Tibial nerve (tissue), 4 donors: ENCODE results near the gene TMEM138. TPM values are rescaled to one million over a fixed set of nuclear protein-coding genes. Genes with fewer than 3 reads are reported as not detected.

Experiments
- DNase-seq, 2 donors: peaks; one replicate each; pipeline ENCODE4 v3.0.0-alpha.2; 2019; ENCODE audit warnings: low spot score in 2 of 2
- H3K27ac ChIP-seq, 4 donors: fragments of 200-600 bp; sonication (generic) in 3 of 4; one replicate each; pipeline ENCODE4 v1.5.1; 2017 to 2019; ENCODE audit warnings: mild to moderate bottlenecking in 1 of 4
- H3K27me3 ChIP-seq, 2 donors: fragments of 200-600 bp; sonication (generic) in 1 of 2; one replicate each; pipeline versions ENCODE4 v1.5.1 to v1.6.0; 2017 to 2019
- H3K36me3 ChIP-seq, 3 donors: fragments of 200-600 bp; sonication (generic); one replicate each; pipeline ENCODE4 v1.5.1; 2018 to 2019
- H3K4me1 ChIP-seq, 4 donors: fragments of 200-600 bp; sonication (generic) in 3 of 4; one replicate each; pipeline ENCODE4 v1.5.1; 2017 to 2019
- H3K4me3 ChIP-seq, 4 donors: fragments of 200-600 bp; sonication (generic) in 3 of 4; one replicate each; pipeline ENCODE4 v1.5.1; 2017 to 2019; ENCODE audit warnings: mild to moderate bottlenecking in 1 of 4, moderate library complexity in 1 of 4
- H3K9me3 ChIP-seq, 4 donors: fragments of 200-600 bp; sonication (generic) in 3 of 4; one replicate each; pipeline ENCODE4 v1.5.1; 2017 to 2019
- EP300 ChIP-seq, 2 donors: sonication (generic); formaldehyde crosslinking; IDR thresholded peaks; one replicate each; pipeline ENCODE4 v1.6.1; 2017; ENCODE audit warnings: antibody characterized with exemption in 2 of 2, mild to moderate bottlenecking in 1 of 2
- POLR2A ChIP-seq, 2 donors: fragments of 450-650 bp; IDR thresholded peaks; one replicate each; pipeline ENCODE4 v1.6.1; 2017; ENCODE audit warnings: antibody characterized with exemption in 2 of 2, mild to moderate bottlenecking in 2 of 2, moderate library complexity in 2 of 2
- WGBS, 2 donors: methylation state at CpG; one replicate each; pipeline ENCODE4 v1.1.5; 2018; 5-methylcytosine and 5-hydroxymethylcytosine counted together
- total RNA-seq, 4 donors: library from RNA; depleted of rRNA; stranded (reverse); fragments of >200 nt; gene quantifications; one replicate each; pipeline ENCODE4 v1.1.0, GENCODE V29; 2016
- TF ChIP-seq, protein P1 (sequence below), 5 experiments: fragments of 200-600 bp in 3 of 5; fragments of 450-650 bp in 2 of 5; sonication (generic) in 3 of 5; IDR thresholded peaks; one replicate each; pipeline ENCODE4 v1.5.1; 2016 to 2019; ENCODE audit warnings: antibody characterized with exemption in 5 of 5, mild to moderate bottlenecking in 3 of 5, moderate library complexity in 2 of 5

The TMEM138 gene
- total RNA-seq, 4 donors from 2014 or later: 20.5 to 31.4 (median 26.9) TPM

DNA sequence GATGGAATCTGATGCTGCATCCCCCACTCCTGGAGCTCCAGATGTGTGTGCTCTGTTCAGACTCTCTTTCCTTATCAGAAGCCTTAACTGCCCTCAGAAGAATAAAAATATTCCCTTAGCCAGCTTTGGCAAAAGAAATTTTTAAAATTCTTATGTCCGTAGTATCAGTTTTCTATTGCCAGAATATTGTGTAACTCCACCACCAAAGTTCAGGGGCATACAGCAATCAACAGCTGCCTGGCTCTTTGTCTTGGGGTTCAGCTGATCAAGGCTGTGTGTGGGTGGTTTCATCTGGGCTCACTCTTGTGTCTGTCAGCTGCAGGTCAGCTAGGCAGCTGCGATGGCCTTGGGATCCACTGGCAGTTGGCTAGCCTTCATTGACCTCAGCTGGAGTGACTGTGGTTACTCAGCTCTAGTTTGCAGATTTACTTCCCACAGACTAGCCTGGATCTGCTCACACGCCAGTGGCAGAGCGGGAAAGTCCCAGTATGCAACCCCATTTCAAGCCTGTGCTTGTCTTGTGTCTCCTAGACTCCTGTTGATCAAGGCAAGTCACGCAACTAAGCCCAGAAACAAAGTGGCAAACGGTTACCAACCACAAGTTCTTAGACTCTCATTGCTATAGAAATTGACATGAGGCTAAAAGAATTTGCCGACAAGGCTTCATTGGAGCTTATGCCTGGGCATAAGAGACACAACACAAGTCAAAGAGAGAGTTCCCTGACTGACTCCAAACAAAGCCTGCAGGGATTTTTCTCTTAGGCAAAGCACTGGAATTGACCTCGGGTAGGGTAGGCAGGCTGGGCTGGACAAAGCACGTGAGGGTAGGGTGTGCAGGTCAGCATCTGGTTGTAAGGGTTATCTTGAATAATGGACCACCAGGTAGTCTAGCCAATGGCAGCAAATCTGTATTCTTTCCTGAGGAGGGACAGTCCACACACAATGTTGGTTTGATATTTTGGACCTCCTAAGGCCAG lies 7.5 kb downstream of the TMEM138 start:
- WGBS, 2 donors: 69 to 71% methylated on average over 9 of the region's 9 CpGs
- H3K4me1 ChIP-seq: peaks cover 0 to 27% (median 2%) of the 10 kb centered on the region in 4 donors
- peak; percentile 42 to 57 for DNase-seq
- no peaks in the 10 kb centered on the region for H3K9me3 ChIP-seq
- H3K4me3 ChIP-seq: no peak overlapping the region
- H3K36me3 ChIP-seq: peaks cover 3 to 77% (median 37%) of the 10 kb centered on the region in 3 donors
- peak overlapping the region in 2 of 4 donors; percentile 31 to 49 for H3K27ac ChIP-seq
- H3K27me3 ChIP-seq: no peaks in the 10 kb centered on the region
- TF ChIP-seq EP300 (IDR thresholded peaks at IDR 0.05) (peak in 1 of 2 donors; percentile 75), POLR2A (IDR thresholded peaks at IDR 0.05) (no peak)

DNA sequence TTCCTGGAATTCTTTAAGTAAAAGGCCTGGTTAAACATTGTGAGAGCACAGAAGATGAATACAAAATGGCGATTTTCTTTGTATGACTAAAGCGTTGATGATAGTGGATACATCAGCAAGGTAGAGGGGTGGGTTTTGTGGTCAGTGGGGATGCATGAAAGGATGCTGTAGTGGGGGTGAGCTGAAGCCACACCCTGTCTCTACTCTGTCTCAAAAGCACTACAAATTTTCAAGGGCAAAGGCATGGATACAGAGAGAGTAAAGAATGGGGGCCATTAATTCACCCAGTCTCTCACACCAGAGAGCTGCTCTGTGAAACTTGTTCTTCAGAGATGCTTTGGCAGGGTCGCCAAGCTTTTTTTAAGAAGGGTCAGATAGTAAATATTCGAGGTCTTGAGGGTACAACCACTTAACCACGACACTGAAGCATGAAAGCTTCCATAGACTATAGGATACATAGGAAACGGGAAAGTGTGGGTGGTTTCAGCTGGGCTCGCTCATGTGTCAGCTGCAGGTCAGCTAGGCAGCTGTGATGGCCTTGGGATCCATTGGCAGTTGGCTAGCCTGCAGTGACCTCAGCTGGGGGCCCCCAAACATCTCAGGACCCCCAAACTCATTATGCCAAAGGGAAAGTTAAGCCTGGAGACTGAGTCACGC lies 8.3 kb downstream of the TMEM138 start:
- H3K4me3 ChIP-seq: no peak overlapping the region
- H3K36me3 ChIP-seq: peaks cover 3 to 77% (median 30%) of the 10 kb centered on the region in 3 donors
- 76 to 79% methylated on average over 8 of the region's 8 CpGs for WGBS, 2 donors
- TF ChIP-seq, protein P1, sequence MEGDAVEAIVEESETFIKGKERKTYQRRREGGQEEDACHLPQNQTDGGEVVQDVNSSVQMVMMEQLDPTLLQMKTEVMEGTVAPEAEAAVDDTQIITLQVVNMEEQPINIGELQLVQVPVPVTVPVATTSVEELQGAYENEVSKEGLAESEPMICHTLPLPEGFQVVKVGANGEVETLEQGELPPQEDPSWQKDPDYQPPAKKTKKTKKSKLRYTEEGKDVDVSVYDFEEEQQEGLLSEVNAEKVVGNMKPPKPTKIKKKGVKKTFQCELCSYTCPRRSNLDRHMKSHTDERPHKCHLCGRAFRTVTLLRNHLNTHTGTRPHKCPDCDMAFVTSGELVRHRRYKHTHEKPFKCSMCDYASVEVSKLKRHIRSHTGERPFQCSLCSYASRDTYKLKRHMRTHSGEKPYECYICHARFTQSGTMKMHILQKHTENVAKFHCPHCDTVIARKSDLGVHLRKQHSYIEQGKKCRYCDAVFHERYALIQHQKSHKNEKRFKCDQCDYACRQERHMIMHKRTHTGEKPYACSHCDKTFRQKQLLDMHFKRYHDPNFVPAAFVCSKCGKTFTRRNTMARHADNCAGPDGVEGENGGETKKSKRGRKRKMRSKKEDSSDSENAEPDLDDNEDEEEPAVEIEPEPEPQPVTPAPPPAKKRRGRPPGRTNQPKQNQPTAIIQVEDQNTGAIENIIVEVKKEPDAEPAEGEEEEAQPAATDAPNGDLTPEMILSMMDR (IDR thresholded peaks at IDR 0.05): no peak
- TF ChIP-seq EP300 (IDR thresholded peaks at IDR 0.05) (no peak), POLR2A (IDR thresholded peaks at IDR 0.05) (no peak)
- H3K27ac ChIP-seq: peak overlapping the region in 1 of 4 donors; percentile 31
- H3K9me3 ChIP-seq: no peaks in the 10 kb centered on the region
- no peak for DNase-seq
- no peaks in the 10 kb centered on the region for H3K27me3 ChIP-seq
- H3K4me1 ChIP-seq: peaks cover 0 to 27% (median 2%) of the 10 kb centered on the region in 4 donors

DNA sequence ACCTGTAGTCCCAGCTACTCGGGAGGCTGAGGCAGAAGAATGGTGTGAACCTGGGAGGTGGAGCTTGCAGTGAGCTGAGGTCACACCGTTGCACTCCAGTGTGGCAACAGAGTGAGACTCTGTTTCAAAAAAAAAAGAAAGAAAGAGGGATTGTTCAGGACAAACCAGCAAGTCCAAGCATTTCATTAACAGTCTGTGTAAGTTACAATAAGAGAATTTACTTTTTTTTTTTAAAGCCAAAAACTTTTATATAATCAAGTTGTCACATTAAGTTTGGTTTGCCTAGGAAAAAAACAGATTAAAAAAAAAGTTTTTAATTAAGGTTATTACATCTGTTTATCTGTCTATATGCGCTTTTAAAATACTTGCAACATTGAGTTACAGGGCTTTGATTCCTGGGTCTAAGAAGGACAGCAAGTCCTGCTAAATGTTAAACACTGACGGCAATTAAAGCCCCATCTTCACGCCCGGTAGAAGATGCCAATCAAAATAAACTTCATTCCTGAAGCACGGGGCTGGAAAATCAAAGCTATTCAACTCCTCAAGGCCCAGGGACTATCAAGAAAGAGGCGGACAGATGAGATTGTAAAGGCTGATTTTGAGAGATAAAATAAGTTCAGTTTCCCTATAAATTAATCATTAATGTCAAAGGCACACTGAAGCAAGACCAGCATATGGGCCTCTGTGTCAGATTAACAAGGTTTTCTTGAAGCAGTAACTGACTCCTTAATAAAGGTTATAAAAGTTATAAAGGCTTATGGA lies 10.7 kb downstream of the TMEM138 start:
- H3K4me1 ChIP-seq: peaks cover 0 to 27% (median 2%) of the 10 kb centered on the region in 4 donors
- H3K9me3 ChIP-seq: no peaks in the 10 kb centered on the region
- TF ChIP-seq EP300 (IDR thresholded peaks at IDR 0.05): no peak
- TF ChIP-seq, protein P1 (IDR thresholded peaks at IDR 0.05): no peak
- H3K4me3 ChIP-seq: no peak overlapping the region
- no peak for DNase-seq
- H3K27me3 ChIP-seq: no peaks in the 10 kb centered on the region
- WGBS, 2 donors: 76 to 78% methylated on average over 8 of the region's 8 CpGs
- peaks cover 2 to 72% (median 10%) of the 10 kb centered on the region in 3 donors for H3K36me3 ChIP-seq
- peak overlapping the region in 1 of 4 donors; percentile 6 for H3K27ac ChIP-seq

DNA sequence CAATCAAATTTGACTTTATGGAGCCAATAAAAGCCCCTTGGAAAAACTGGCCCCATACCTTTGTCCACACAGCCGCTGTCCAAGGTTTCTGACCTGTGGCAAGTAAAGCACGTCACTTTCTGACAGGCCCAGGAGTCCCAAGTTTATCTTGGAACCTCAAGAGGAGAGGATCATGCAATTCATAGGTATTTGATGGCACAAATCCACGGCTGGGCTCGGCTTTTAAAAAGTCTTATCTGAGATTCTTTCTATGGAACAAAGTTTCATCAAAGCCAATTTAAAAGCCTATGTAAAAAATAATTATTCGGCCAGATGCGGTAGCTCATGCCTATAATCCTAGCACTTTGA lies 13.6 kb downstream of the TMEM138 start:
- H3K36me3 ChIP-seq: peaks cover 0 to 43% (median 0%) of the 10 kb centered on the region in 3 donors
- H3K27ac ChIP-seq: no peak overlapping the region
- peaks cover 0 to 22% (median 0%) of the 10 kb centered on the region in 4 donors for H3K4me1 ChIP-seq
- H3K9me3 ChIP-seq: no peaks in the 10 kb centered on the region
- TF ChIP-seq, protein P1 (IDR thresholded peaks at IDR 0.05): no peak
- peak in 1 of 2 donors; percentile 52 for TF ChIP-seq EP300 (IDR thresholded peaks at IDR 0.05)
- TF ChIP-seq POLR2A (IDR thresholded peaks at IDR 0.05): no peak
- 83 to 89% methylated on average over 6 of the region's 6 CpGs for WGBS, 2 donors
- no peaks in the 10 kb centered on the region for H3K27me3 ChIP-seq
- H3K4me3 ChIP-seq: no peak overlapping the region
- peak in 1 of 2 donors; percentile 36 for DNase-seq

DNA sequence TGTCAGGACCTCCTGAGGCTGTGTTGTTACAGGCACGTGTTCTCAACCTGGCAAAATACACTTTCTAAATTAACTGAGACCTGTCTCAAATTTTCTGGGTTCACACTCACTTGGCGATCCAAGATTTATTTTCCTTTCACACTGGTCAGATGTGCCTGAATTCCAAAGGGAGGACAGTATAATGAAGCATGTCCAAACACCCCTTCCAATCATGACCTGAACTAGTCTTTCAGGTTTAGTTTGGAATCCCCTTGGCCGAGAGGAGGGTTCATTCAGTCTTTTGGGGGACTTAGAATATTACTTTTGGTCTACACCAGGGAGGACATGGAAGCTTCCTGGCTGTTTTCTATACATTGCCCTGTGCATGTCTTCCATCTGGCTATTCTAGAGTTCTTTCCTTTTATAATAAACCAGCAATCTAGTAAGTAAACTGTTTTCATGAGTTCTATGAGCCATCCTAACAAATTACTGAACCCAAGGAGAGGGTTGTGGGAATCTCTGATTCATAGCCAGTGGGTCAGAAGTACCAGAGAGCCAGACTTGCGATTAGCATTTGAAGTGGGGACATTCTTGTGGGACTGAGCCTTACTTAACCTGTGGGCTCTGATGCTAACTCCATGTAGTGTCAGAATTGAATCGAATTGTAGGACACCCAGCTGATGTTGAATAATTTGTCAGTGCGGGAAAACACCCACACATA lies 15.4 kb downstream of the TMEM138 start:
- Histone ChIP-seq H3K27ac (no peak overlapping the region), H3K36me3 (peaks cover 0 to 33% (median 0%) of the 10 kb centered on the region in 3 donors), H3K4me3 (no peak overlapping the region), H3K9me3 (no peaks in the 10 kb centered on the region), H3K27me3 (no peaks in the 10 kb centered on the region), H3K4me1 (peaks cover 0 to 20% (median 0%) of the 10 kb centered on the region in 4 donors)
- DNase-seq: no peak
- 87 to 92% methylated on average over 6 of the region's 6 CpGs for WGBS, 2 donors
- TF ChIP-seq POLR2A (IDR thresholded peaks at IDR 0.05) (no peak), EP300 (IDR thresholded peaks at IDR 0.05) (no peak)
- TF ChIP-seq, protein P1 (IDR thresholded peaks at IDR 0.05): no peak
